ENCODE measurements around the gene IQCE.
A peak's percentile ranks its signal among the peaks of the same experiment; 100 is the strongest.
"Not testable (repeated sequence)": the region's sequence is repeated elsewhere in the genome, so short reads cannot be mapped to it uniquely, and the experiment has no call there.

IQCE gene

DNA sequence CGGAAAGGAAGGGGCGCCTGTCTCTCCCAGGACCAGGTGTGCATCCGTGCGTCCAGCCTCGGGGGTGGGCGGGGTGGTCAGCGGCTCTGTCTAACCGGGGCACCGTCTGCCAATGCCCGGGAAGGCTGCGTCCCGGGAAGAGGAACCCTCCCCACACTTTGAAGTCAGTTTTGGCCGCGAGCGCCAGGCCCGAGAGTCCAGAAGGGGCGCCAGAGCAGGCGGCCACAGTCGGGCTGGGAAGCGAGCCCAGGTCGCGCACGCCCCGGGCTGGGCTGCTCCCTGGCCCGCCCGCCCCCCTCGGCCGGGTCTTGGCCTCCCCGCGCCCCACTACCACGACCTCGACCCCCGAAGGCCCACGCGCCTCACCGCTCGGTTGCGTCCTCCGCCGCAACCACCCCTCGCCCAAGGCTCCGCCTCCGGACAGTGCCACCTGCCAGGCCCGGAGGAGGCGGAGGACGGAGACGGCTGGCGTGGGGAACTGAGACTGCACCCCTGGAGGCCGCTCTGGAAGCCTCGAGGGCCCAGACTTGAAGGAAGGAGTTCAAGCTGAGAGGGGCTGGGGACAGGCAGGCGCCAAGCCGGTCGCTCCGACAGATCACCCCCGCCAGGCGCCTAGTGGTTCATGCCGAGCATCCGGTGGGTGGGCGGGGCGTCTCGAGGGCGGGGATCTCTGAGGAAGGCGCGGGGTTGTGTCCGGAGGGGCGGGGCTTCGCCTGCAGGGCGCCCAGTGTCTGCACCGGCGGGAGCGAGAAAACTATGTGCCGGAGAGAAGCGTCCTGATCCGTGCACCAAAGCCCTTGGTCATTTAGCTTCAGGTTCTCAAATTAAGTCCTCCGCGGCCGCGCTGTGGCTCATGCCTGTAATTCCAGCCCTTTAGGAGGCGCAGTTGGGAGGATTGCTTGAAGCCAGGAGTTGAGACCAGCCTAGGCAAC lies 3.4 kb upstream of the IQCE start, which contains the start of gene BRAT1:
Gene BRAT1 (minus strand): TSS at position 404 of the 932 bp plus-strand sequence. CDS start 1,093 bp downstream, outside the sequence.
- peak; percentile 93 for DNase-seq (ENCODE audit: low read depth)

DNA sequence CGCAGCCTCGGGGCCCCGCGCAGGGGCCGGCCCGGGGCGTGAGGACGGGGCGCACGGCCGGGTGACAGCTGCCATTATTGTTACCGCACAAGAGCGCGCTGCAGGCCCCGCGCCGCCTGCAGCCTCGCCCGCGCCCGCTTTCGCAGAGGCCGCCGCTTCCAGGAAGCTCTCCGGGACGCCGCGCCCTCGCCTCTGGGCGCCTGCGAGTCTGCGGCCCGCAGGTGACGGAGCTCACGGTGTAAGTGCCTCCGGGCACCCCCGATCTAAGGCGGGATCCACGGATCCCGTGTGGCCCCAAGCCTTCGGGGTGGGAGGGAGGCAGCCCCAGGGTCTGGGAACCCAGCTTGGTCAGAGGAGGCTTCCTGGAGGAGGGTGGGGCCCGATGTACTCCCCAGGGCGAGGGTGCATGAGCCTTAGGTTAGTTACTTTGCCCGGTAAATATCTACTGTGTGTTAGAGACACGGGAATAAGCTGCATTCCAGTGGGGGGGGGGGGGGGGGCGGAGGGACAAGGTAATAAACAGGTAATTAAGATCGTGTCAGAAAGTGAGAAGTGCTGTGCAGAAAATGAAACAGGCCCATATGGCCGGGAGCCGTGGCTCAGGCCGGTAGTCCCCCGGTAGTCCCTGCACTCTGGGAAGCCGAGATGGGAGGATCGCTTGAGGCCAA lies 638 bp downstream of the IQCE start:
- DNase-seq (ENCODE audit: low read depth), result peak; percentile 20

- DNase-seq (ENCODE audit: low read depth), result not testable (repeated sequence)
Observed at GRCh38 chr7:2563955-2564354, 5.2 kb downstream of the IQCE start.

GRCh38 chr7:2564970-2565540 lies 6.3 kb downstream of the IQCE start:
- DNase-seq (ENCODE audit: low read depth), result no peak

- no peak for DNase-seq (ENCODE audit: low read depth)
Observed at GRCh38 chr7:2566348-2566889, 7.6 kb downstream of the IQCE start.

DNA sequence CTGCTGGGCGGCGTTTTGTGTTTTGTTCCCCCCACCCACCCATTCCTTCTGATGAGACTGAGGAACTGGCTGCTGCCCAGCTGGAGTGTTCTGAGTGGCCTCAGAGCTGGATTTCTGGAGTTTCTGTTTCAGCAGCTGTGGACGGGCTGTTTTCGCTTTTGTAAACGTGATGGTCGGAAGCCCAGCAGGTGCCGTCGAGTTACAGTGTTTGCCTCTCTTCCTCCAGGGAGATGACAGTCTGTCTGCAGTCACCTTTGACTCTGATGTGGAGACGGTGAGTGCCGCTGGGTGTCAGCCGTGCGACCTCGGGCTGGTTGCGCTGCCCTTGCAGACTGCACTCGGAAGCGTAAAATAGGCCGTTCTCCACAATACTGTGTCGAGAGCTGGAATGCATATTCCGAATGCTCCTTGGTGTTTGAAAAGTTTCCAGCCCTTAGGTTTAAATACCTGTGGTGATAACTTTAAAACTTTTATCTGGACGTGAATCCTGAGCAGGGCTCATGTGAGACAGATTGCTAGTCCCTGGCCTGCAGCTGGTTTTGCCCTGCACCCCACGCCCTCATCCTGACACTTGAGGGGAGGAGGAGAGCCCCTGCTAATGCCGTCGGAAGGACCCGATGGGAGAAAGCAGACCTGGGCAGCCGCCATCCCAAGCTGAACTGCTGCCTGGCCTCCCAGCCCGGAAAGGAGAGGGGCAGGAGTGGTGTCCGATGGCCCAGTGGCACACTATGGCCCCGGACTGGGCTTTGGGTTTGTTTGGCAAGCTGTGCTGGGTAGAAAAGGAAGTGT lies 8.3 kb downstream of the IQCE start:
- DNase-seq (ENCODE audit: low read depth), result no peak

DNA sequence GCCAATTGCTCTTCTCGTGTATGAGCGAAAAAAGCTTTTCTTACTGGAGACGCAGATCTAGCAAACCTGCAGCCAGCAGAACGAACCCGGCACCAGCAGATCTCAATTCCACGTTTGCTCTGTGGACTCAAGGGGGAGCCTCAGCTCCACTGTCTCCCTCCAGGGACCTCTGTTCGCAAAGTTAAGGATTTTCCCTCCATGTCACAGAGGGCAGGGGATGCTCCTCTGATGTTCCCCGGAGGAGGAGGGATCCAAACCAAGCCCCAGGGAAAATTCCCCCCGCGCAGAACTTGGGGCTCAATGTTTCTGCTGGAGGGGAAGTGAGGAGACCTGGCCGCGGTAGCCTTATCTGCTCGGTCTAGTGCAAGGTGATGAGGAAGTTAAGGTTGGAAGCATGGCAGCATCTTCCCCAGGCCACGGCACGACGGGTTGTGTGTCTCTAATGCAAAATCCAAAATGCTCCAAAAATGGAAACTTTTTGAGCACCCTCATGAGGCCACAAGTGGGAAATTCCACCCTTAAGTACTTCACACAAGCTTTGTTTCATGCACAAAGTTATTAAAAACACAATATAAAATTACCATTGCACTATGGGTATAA lies 9.0 kb downstream of the IQCE start:
- peak; percentile 36 for DNase-seq (ENCODE audit: low read depth)

- DNase-seq (ENCODE audit: low read depth), result no peak
Observed at GRCh38 chr7:2568521-2569223, 9.9 kb downstream of the IQCE start.

GRCh38 chr7:2569421-2569820 lies 10.6 kb downstream of the IQCE start:
- DNase-seq (ENCODE audit: low read depth), result no peak

GRCh38 chr7:2570021-2570420 lies 11.2 kb downstream of the IQCE start:
- DNase-seq (ENCODE audit: low read depth), result no peak

GRCh38 chr7:2571409-2571808 lies 12.6 kb downstream of the IQCE start:
- DNase-seq (ENCODE audit: low read depth), result no peak

GRCh38 chr7:2572101-2572842 lies 13.5 kb downstream of the IQCE start:
- DNase-seq (ENCODE audit: low read depth), result peak; percentile 69

- DNase-seq (ENCODE audit: low read depth), result no peak
Observed at GRCh38 chr7:2573761-2574160, 15.0 kb downstream of the IQCE start.

GRCh38 chr7:2575046-2575732 lies 16.4 kb downstream of the IQCE start:
- DNase-seq (ENCODE audit: low read depth), result no peak

GRCh38 chr7:2575733-2576340 lies 17.1 kb downstream of the IQCE start:
- peak; percentile 15 for DNase-seq (ENCODE audit: low read depth)

DNA sequence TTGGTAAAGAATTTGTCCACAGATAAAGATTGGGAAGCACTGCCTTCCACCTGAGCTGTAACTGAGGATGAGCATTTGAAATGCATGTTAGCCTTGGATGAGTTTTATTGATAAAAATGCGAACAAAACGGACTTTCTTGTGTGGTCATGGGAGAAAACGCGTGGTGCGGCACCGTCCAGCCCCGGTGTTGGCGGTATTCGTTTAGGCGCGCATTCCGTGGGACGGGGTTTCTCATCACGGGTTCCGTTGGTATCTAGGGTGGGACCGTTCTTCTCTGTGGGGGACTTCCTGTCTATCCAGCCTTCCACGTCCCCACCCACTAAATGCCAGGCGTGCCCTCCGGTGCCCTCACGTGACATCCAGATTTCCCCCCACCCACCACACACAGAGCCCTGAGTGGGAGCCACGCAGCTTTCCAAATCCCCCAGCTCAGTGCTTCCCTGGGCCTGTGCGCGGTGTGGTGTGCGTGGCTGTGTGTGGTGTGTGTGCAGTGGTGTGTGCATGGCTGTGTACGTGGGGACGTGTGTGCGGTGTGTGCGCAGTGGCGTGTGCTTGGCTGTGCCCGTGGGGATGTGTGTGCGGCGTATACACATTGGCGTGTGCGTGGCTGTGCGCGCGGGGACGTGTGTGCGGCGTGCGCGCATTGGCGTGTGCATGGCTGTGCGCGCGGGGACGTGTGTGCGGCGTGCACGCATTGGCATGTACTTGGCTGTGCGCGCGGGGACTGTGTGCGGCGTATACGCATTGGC lies 18.1 kb downstream of the IQCE start:
- DNase-seq (ENCODE audit: low read depth), result no peak

DNA sequence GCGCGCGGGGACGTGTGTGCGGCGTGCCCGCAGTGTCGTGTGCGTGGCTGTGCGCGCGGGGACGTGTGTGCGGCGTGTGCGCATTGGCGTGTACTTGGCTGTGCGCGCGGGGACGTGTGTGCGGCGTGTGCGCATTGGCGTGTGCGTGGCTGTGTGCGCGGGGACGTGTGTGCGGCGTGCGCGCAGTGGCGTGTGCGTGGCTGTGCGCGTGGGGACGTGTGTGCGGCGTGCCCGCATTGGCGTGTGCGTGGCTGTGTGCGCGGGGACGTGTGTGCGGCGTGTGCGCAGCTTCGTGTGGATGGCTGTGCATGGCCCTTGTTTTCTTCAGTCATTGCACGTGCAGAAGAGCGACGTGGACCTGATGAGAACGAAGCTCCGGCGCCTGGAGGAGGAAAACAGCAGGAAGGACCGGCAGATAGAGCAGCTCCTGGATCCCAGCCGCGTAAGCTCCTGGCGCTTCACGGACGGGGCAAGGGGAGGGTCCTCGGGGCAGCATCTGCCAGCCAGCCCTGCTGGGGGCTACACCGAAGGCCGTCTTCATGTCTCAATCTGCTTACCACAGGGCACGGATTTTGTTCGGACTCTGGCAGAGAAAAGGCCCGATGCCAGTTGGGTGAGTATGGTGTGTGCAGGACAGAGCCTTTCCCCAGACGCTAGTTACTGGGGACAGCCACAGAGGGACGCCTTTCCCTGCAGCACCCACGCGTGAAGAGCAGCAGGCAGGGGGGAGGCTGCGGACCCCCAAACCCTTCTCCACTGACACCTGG lies 19.3 kb downstream of the IQCE start:
- DNase-seq (ENCODE audit: low read depth), result no peak

All from iris pigment epithelial cell (primary cell).